22Rv1 (cell line): ENCODE results near the gene SCUBE3.

Source experiments
- CTCF ChIP-seq: fragments of 450-650 bp; IDR thresholded peaks from 2 replicates; pipeline ENCODE4 v1.5.1; 2017; ENCODE audit warnings: mild to moderate bottlenecking
- ZFX ChIP-seq: fragments of 450-650 bp; IDR thresholded peaks from 2 replicates; pipeline ENCODE4 v1.6.1; 2017; ENCODE audit warnings: antibody characterized with exemption, borderline replicate concordance

- TF ChIP-seq CTCF (no peak), ZFX (no peak)
Measured at GRCh38 chr6:35170891-35171290, 42.9 kb upstream of the SCUBE3 start.
